PC-3 (cell line): ENCODE measurements around the gene AFDN. TPM values are rescaled to one million over a fixed set of nuclear protein-coding genes. Genes with fewer than 3 reads are reported as not detected.

Experiments
- ATAC-seq: fragments of 200-7000 bp; cut with Tn5 transposase; 2 replicates; pipeline ENCODE4 v1.9.1; 2020; ENCODE audit warnings: mild to moderate bottlenecking, moderate library complexity
- BruUV-seq: library from RNA; stranded (reverse); fragments of 400-500 nt; replicated peaks from 2 replicates; lab custom pipeline; 2021; lab: Mats Ljungman, UMichigan
- CTCF ChIA-PET: fragments of 300-600 bp; sonication (Branson Sonifier 250); formaldehyde crosslinking; loops from one replicate; lab custom pipeline; 2022; ENCODE audit warnings: antibody characterized with exemption; lab: Charles Lee
- POLR2A ChIA-PET: fragments of 300-600 bp; sonication (Branson Sonifier 250); formaldehyde crosslinking; loops from one replicate; lab custom pipeline; 2022; ENCODE audit warnings: antibody characterized with exemption; ENCODE audit not compliant: unreplicated experiment; lab: Charles Lee
- DNase-seq: peaks from one replicate; pipeline ENCODE4 v3.0.0-alpha.2; 2015
- H2AFZ ChIP-seq: fragments of 300-600 bp; sonication (generic); 2 replicates; pipeline ENCODE4 v1.6.0; 2016; ENCODE audit warnings: antibody characterized with exemption, low read length
- H3F3A ChIP-seq: fragments of 300-600 bp; sonication (generic); one replicate; pipeline ENCODE4 v1.6.0; 2017; ENCODE audit warnings: antibody characterized with exemption, low read length, control low read depth, mild to moderate bottlenecking; ENCODE audit not compliant: unreplicated experiment
- H3K27ac ChIP-seq: fragments of 300-600 bp; sonication (generic); 2 replicates; pipeline ENCODE4 v1.5.1; 2016; ENCODE audit warnings: mild to moderate bottlenecking, low read length
- H3K27me3 ChIP-seq: fragments of 300-600 bp; sonication (generic); 2 replicates; pipeline ENCODE4 v1.6.1; 2016; ENCODE audit warnings: low read length, mixed read lengths
- H3K36me3 ChIP-seq: fragments of 300-600 bp; sonication (generic); 2 replicates; pipeline ENCODE4 v1.6.1; 2016; ENCODE audit warnings: low read depth, mixed run types, low read length, mixed read lengths
- H3K4me1 ChIP-seq: fragments of 300-600 bp; sonication (generic); 2 replicates; pipeline ENCODE4 v1.5.1; 2016; ENCODE audit warnings: low read length; ENCODE audit not compliant: insufficient read depth
- H3K4me2 ChIP-seq: fragments of 300-600 bp; sonication (generic); 2 replicates; pipeline ENCODE4 v1.6.0; 2016; ENCODE audit warnings: low read length
- H3K4me3 ChIP-seq: fragments of 300-600 bp; sonication (generic); 2 replicates; pipeline ENCODE4 v1.5.1; 2016; ENCODE audit warnings: mild to moderate bottlenecking, low read length, mixed read lengths
- H3K79me2 ChIP-seq: fragments of 300-600 bp; sonication (generic); 2 replicates; pipeline ENCODE4 v1.6.1; 2017; ENCODE audit warnings: low read length, mixed read lengths
- H3K9ac ChIP-seq: fragments of 300-600 bp; sonication (generic); 2 replicates; pipeline ENCODE4 v1.6.0; 2016; ENCODE audit warnings: mild to moderate bottlenecking, low read length
- H3K9me2 ChIP-seq: fragments of 300-600 bp; sonication (generic); replicated peaks from 2 replicates; pipeline ENCODE4 v1.6.1; 2016; ENCODE audit warnings: mixed run types, low read length, mixed read lengths
- H3K9me3 ChIP-seq: fragments of 300-600 bp; sonication (generic); 2 replicates; pipeline ENCODE4 v1.6.1; 2016; ENCODE audit warnings: low read length, mixed read lengths
- H4K20me1 ChIP-seq: fragments of 300-600 bp; sonication (generic); 2 replicates; pipeline ENCODE4 v1.6.1; 2016; ENCODE audit warnings: low read length, mixed read lengths
- CTCF ChIP-seq: fragments of 300-600 bp; sonication (generic); conservative IDR thresholded peaks from 2 replicates; pipeline ENCODE4 v1.5.1; 2017; ENCODE audit warnings: antibody characterized with exemption, low read depth, mild to moderate bottlenecking, low read length
- EZH2 ChIP-seq: fragments of 300-600 bp; sonication (generic); IDR thresholded peaks from one replicate; pipeline ENCODE4 v1.6.1; 2017; ENCODE audit warnings: antibody characterized with exemption, mild to moderate bottlenecking, low read length; ENCODE audit not compliant: unreplicated experiment
- EZH2phosphoT487 ChIP-seq: fragments of 300-600 bp; sonication (generic); IDR thresholded peaks from 2 replicates; pipeline ENCODE4 v1.6.1; 2018; ENCODE audit warnings: mild to moderate bottlenecking, antibody characterized with exemption, low read length, borderline replicate concordance
- intact Hi-C: fragments of 100-400 bp; cut with micrococcal nuclease; formaldehyde crosslinking; loops from 2 replicates; pipeline ENCODE4 v1.9.0; 2023
- total RNA-seq: library from RNA; depleted of rRNA; stranded (reverse); fragments of >200 nt; gene quantifications from 2 replicates; pipeline ENCODE4 v1.2.3, GENCODE V29; 2014

AFDN gene
- total RNA-seq, 1 experiment from 2014 or later, result 37.1 TPM

GRCh38 chr6:167861424-167861823, 34.7 kb downstream of the AFDN start:
- no peaks in the 10 kb centered on the region for H3K27me3 ChIP-seq
- intact Hi-C loops, result no loop called here
- ATAC-seq (no peak), DNase-seq (no peak)
- H3K79me2 ChIP-seq, result peaks cover 80% of the 10 kb centered on the region
- H3F3A ChIP-seq, result no peaks in the 10 kb centered on the region
- H3K4me3 ChIP-seq, result no peak overlapping the region
- no peak for TF ChIP-seq EZH2
- no peak overlapping the region for H3K4me2 ChIP-seq
- ChIA-PET POLR2A (no interaction called here), CTCF (no interaction called here)
- no peaks in the 10 kb centered on the region for H3K9me2 ChIP-seq
- H3K27ac ChIP-seq, result no peak overlapping the region
- no peaks in the 10 kb centered on the region for H4K20me1 ChIP-seq
- H2AFZ ChIP-seq, result no peak overlapping the region
- no peaks in the 10 kb centered on the region for H3K36me3 ChIP-seq
- no TSS peak for BruUV-seq
- H3K9ac ChIP-seq, result no peak overlapping the region
- H3K9me3 ChIP-seq, result no peaks in the 10 kb centered on the region
- peaks cover 24% of the 10 kb centered on the region for H3K4me1 ChIP-seq

GRCh38 chr6:167863897-167864296, 37.2 kb downstream of the AFDN start:
- no peaks in the 10 kb centered on the region for H3K9me2 ChIP-seq
- no peak overlapping the region for H3K27ac ChIP-seq
- no peaks in the 10 kb centered on the region for H3K27me3 ChIP-seq
- no TSS peak for BruUV-seq
- intact Hi-C loops, result no loop called here
- CTCF ChIA-PET, result no interaction called here
- H3K4me2 ChIP-seq, result no peak overlapping the region
- no peaks in the 10 kb centered on the region for H3K9me3 ChIP-seq
- H3K36me3 ChIP-seq, result no peaks in the 10 kb centered on the region
- ATAC-seq, result no peak
- no peak overlapping the region for H3K4me3 ChIP-seq
- H2AFZ ChIP-seq, result no peak overlapping the region
- no peak for TF ChIP-seq CTCF
- TF ChIP-seq EZH2, result no peak
- H3F3A ChIP-seq, result no peaks in the 10 kb centered on the region
- DNase-seq, result no peak
- no peak overlapping the region for H3K9ac ChIP-seq
- no peaks in the 10 kb centered on the region for H4K20me1 ChIP-seq
- POLR2A ChIA-PET, result no interaction called here
- peaks cover 55% of the 10 kb centered on the region for H3K79me2 ChIP-seq
- no peaks in the 10 kb centered on the region; the same call in 1 of the 2 replicates for H3K4me1 ChIP-seq

- ChIA-PET POLR2A (interaction anchor here (0.6 kb wide), 1 partner anchor 26 kb away, joined by 4 read pairs; no protein-coding TSS in a partner anchor), CTCF (no interaction called here)
- ATAC-seq, result no peak
- no TSS peak for BruUV-seq
- H3K27ac ChIP-seq, result no peak overlapping the region
- DNase-seq, result no peak
- intact Hi-C loops, result no loop called here
- H3K9me3 ChIP-seq, result no peaks in the 10 kb centered on the region
- H3K79me2 ChIP-seq, result peaks cover 28% of the 10 kb centered on the region
- no peaks in the 10 kb centered on the region for H3K9me2 ChIP-seq
- no peak overlapping the region for H3K4me2 ChIP-seq
- no peak overlapping the region for H3K4me3 ChIP-seq
- no peaks in the 10 kb centered on the region for H3K4me1 ChIP-seq
- H3F3A ChIP-seq, result no peaks in the 10 kb centered on the region
- no peak overlapping the region for H2AFZ ChIP-seq
- TF ChIP-seq EZH2 (no peak), EZH2phosphoT487 (no peak), CTCF (no peak)
- no peaks in the 10 kb centered on the region for H3K36me3 ChIP-seq
- no peak overlapping the region for H3K9ac ChIP-seq
- no peaks in the 10 kb centered on the region for H4K20me1 ChIP-seq
- no peaks in the 10 kb centered on the region for H3K27me3 ChIP-seq
These were observed 39.9 kb downstream of the AFDN start for GRCh38 chr6:167866642-167867041.
